Liver (tissue), 9 donors: Measurements from ENCODE around the gene SPRR4. TPM values are rescaled to one million over a fixed set of nuclear protein-coding genes. Genes with fewer than 3 reads are reported as not detected.
"Not testable (repeated sequence)": the region's sequence is repeated elsewhere in the genome, so short reads cannot be mapped to it uniquely, and the experiment has no call there.

ENCODE experiments used
- DNase-seq: peaks from one replicate; pipeline ENCODE4 v3.0.0-alpha.2; 2017; ENCODE audit warnings: low spot score
- H3K27ac ChIP-seq, 2 donors: one replicate each; pipeline ENCODE4 v1.7.0; 2013; ENCODE audit warnings: inconsistent platforms in 2 of 2, low read length in 2 of 2, control low read depth in 1 of 2, low read depth in 1 of 2, mild to moderate bottlenecking in 1 of 2
- H3K27me3 ChIP-seq, 4 donors: one replicate each; pipeline versions ENCODE4 v1.6.1 to v1.7.0; 2013; ENCODE audit warnings: low read length in 3 of 4, inconsistent platforms in 1 of 4, mild to moderate bottlenecking in 1 of 4, moderate library complexity in 1 of 4; ENCODE audit not compliant: control insufficient read depth in 4 of 4, insufficient read depth in 4 of 4
- H3K36me3 ChIP-seq, 4 donors: one replicate each; pipeline versions ENCODE4 v1.6.1 to v1.7.0; 2013; ENCODE audit warnings: low read length in 3 of 4, mild to moderate bottlenecking in 3 of 4, low read depth in 1 of 4, moderate library complexity in 1 of 4; ENCODE audit not compliant: control insufficient read depth in 4 of 4, insufficient read depth in 3 of 4
- H3K4me1 ChIP-seq, 4 donors: one replicate each; pipeline versions ENCODE4 v1.6.1 to v1.7.0; 2013; ENCODE audit warnings: low read length in 3 of 4, mild to moderate bottlenecking in 3 of 4, moderate library complexity in 1 of 4; ENCODE audit not compliant: control insufficient read depth in 4 of 4, insufficient read depth in 4 of 4
- H3K4me3 ChIP-seq, 3 donors: one replicate each; pipeline versions ENCODE4 v1.6.1 to v1.7.0; 2013; ENCODE audit warnings: low read length in 3 of 3, control low read depth in 1 of 3, low read depth in 1 of 3, mild to moderate bottlenecking in 1 of 3
- H3K9ac ChIP-seq, 2 donors: one replicate each; pipeline ENCODE4 v1.7.0; 2013; ENCODE audit warnings: low read length in 2 of 2, mild to moderate bottlenecking in 2 of 2, moderate library complexity in 2 of 2, control low read depth in 1 of 2, low read depth in 1 of 2
- H3K9me3 ChIP-seq, 4 donors: one replicate each; pipeline versions ENCODE4 v1.6.1 to v1.7.0; 2013; ENCODE audit warnings: low read length in 3 of 4; ENCODE audit not compliant: control insufficient read depth in 4 of 4
- EGR1 ChIP-seq, 2 donors: IDR thresholded peaks; 2 replicates each; pipeline ENCODE4 v1.6.1; 2016 to 2018; ENCODE audit warnings: antibody characterized with exemption in 2 of 2, low read depth in 2 of 2
- FOXA1 ChIP-seq: IDR thresholded peaks from 2 replicates; pipeline ENCODE4 v1.6.1; 2016; ENCODE audit warnings: antibody characterized with exemption
- FOXA2 ChIP-seq: IDR thresholded peaks from 2 replicates; pipeline ENCODE4 v1.6.1; 2016; ENCODE audit warnings: antibody characterized with exemption
- GABPA ChIP-seq, 2 donors: IDR thresholded peaks in 1 of 2; conservative IDR thresholded peaks in 1 of 2; 2 replicates each; pipeline ENCODE4 v1.6.1; 2016; ENCODE audit warnings: antibody characterized with exemption in 2 of 2, mild to moderate bottlenecking in 1 of 2, moderate library complexity in 1 of 2
- HNF4A ChIP-seq, 2 donors: conservative IDR thresholded peaks; 2 replicates each; pipeline ENCODE4 v1.6.1; 2016; ENCODE audit warnings: antibody characterized with exemption in 2 of 2, mild to moderate bottlenecking in 2 of 2
- HNF4G ChIP-seq: IDR thresholded peaks from 2 replicates; pipeline ENCODE4 v1.6.1; 2016; ENCODE audit warnings: antibody characterized with exemption
- JUND ChIP-seq, 2 donors: IDR thresholded peaks; 2 replicates each; pipeline ENCODE4 v1.6.1; 2016; ENCODE audit warnings: antibody characterized with exemption in 2 of 2
- NR2F2 ChIP-seq: IDR thresholded peaks from 2 replicates; pipeline ENCODE4 v1.6.1; 2016; ENCODE audit warnings: antibody characterized with exemption
- RAD21 ChIP-seq, 2 donors: IDR thresholded peaks; 2 replicates each; pipeline ENCODE4 v1.6.1; 2016; ENCODE audit warnings: antibody characterized with exemption in 2 of 2, mild to moderate bottlenecking in 2 of 2
- RXRA ChIP-seq, 2 donors: IDR thresholded peaks; 2 replicates each; pipeline ENCODE4 v1.6.1; 2017 to 2018; ENCODE audit warnings: antibody characterized with exemption in 2 of 2, mild to moderate bottlenecking in 1 of 2
- SP1 ChIP-seq: IDR thresholded peaks from 2 replicates; pipeline ENCODE4 v1.6.1; 2018; ENCODE audit warnings: antibody characterized with exemption, mild to moderate bottlenecking
- TAF1 ChIP-seq: conservative IDR thresholded peaks from 2 replicates; pipeline ENCODE4 v1.6.1; 2016; ENCODE audit warnings: antibody characterized with exemption, mild to moderate bottlenecking
- YY1 ChIP-seq: IDR thresholded peaks from 2 replicates; pipeline ENCODE4 v1.6.1; 2016; ENCODE audit warnings: antibody characterized with exemption, mild to moderate bottlenecking
- ZBTB33 ChIP-seq: IDR thresholded peaks from 2 replicates; pipeline ENCODE4 v1.6.1; 2016; ENCODE audit warnings: antibody characterized with exemption
- WGBS: extraction: QIAGEN DNeasy Blood & Tissue Kit; methylation state at CpG from one replicate; pipeline ENCODE4 v1.1.7; 2013; 5-methylcytosine and 5-hydroxymethylcytosine counted together
- polyA plus RNA-seq, 2 donors: library from polyadenylated mRNA; stranded (reverse) in 1 of 2; unstranded in 1 of 2; fragments of 200-250 nt in 1 of 2; fragments of >200 nt in 1 of 2; fragmentation: Nextera tagmentation in 1 of 2; extraction: Ambion mirVana in 1 of 2; gene quantifications; one replicate each; pipeline versions ENCODE4 v1.2.1 to v1.2.3, GENCODE V29; 2013 to 2015
- total RNA-seq, 2 donors: library from RNA; depleted of rRNA; stranded (reverse); fragments of >200 nt; gene quantifications; one replicate each; pipeline ENCODE4 v1.2.3, GENCODE V29; 2014
- TF ChIP-seq, protein P1 (sequence below): IDR thresholded peaks from 2 replicates; pipeline ENCODE4 v1.6.1; 2016; ENCODE audit warnings: antibody characterized with exemption, mild to moderate bottlenecking
- TF ChIP-seq, protein P2 (sequence below): IDR thresholded peaks from 2 replicates; pipeline ENCODE4 v1.6.1; 2016; ENCODE audit warnings: antibody characterized with exemption
- TF ChIP-seq, protein P3 (sequence below): fragments of 150-350 bp; IDR thresholded peaks from 2 replicates; pipeline ENCODE4 v1.5.1; 2017; ENCODE audit warnings: improper control_type of control experiment, low read depth, low read length; ENCODE audit not compliant: missing input control
- TF ChIP-seq, protein P4 (sequence below): IDR thresholded peaks from 2 replicates; pipeline ENCODE4 v1.6.1; 2016; ENCODE audit warnings: antibody characterized with exemption
- donor health status: healthy.
- donor health status: healthy.
- donor health status: healthy.
- donor health status: healthy.
- donor health status: healthy.

SPRR4 gene
- total and polyA plus RNA-seq, 4 donors = not detected

GRCh38 chr1:153001382-153001781 is 30.9 kb downstream of the SPRR4 start, which contains the start of gene SPRR3:
Gene SPRR3 (plus strand): TSS chr1:153001749. CDS start chr1:153003021, 1,272 bp downstream.
- TF ChIP-seq JUND (IDR thresholded peaks at IDR 0.05) = no peak
- TF ChIP-seq, protein P1, sequence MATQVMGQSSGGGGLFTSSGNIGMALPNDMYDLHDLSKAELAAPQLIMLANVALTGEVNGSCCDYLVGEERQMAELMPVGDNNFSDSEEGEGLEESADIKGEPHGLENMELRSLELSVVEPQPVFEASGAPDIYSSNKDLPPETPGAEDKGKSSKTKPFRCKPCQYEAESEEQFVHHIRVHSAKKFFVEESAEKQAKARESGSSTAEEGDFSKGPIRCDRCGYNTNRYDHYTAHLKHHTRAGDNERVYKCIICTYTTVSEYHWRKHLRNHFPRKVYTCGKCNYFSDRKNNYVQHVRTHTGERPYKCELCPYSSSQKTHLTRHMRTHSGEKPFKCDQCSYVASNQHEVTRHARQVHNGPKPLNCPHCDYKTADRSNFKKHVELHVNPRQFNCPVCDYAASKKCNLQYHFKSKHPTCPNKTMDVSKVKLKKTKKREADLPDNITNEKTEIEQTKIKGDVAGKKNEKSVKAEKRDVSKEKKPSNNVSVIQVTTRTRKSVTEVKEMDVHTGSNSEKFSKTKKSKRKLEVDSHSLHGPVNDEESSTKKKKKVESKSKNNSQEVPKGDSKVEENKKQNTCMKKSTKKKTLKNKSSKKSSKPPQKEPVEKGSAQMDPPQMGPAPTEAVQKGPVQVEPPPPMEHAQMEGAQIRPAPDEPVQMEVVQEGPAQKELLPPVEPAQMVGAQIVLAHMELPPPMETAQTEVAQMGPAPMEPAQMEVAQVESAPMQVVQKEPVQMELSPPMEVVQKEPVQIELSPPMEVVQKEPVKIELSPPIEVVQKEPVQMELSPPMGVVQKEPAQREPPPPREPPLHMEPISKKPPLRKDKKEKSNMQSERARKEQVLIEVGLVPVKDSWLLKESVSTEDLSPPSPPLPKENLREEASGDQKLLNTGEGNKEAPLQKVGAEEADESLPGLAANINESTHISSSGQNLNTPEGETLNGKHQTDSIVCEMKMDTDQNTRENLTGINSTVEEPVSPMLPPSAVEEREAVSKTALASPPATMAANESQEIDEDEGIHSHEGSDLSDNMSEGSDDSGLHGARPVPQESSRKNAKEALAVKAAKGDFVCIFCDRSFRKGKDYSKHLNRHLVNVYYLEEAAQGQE = no peak
- TF ChIP-seq, protein P2, sequence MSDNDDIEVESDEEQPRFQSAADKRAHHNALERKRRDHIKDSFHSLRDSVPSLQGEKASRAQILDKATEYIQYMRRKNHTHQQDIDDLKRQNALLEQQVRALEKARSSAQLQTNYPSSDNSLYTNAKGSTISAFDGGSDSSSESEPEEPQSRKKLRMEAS = no peak
- no peak for TF ChIP-seq YY1
- TF ChIP-seq FOXA2 = no peak
- TF ChIP-seq TAF1 = no peak
- no peak for TF ChIP-seq ZBTB33
- TF ChIP-seq GABPA (IDR thresholded peaks at IDR 0.05 in 1 of 2, conservative IDR thresholded peaks at IDR 0.05 in 1 of 2) = no peak
- TF ChIP-seq, protein P3, sequence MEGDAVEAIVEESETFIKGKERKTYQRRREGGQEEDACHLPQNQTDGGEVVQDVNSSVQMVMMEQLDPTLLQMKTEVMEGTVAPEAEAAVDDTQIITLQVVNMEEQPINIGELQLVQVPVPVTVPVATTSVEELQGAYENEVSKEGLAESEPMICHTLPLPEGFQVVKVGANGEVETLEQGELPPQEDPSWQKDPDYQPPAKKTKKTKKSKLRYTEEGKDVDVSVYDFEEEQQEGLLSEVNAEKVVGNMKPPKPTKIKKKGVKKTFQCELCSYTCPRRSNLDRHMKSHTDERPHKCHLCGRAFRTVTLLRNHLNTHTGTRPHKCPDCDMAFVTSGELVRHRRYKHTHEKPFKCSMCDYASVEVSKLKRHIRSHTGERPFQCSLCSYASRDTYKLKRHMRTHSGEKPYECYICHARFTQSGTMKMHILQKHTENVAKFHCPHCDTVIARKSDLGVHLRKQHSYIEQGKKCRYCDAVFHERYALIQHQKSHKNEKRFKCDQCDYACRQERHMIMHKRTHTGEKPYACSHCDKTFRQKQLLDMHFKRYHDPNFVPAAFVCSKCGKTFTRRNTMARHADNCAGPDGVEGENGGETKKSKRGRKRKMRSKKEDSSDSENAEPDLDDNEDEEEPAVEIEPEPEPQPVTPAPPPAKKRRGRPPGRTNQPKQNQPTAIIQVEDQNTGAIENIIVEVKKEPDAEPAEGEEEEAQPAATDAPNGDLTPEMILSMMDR = no peak
- no peak for TF ChIP-seq RXRA (IDR thresholded peaks at IDR 0.05)
- TF ChIP-seq SP1 = no peak
- no peak for TF ChIP-seq HNF4G
- TF ChIP-seq, protein P4, sequence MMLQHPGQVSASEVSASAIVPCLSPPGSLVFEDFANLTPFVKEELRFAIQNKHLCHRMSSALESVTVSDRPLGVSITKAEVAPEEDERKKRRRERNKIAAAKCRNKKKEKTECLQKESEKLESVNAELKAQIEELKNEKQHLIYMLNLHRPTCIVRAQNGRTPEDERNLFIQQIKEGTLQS = no peak
- TF ChIP-seq HNF4A (conservative IDR thresholded peaks at IDR 0.05) = no peak
- TF ChIP-seq FOXA1 = no peak
- no peak for TF ChIP-seq RAD21 (IDR thresholded peaks at IDR 0.05)
- no peak for TF ChIP-seq EGR1 (IDR thresholded peaks at IDR 0.05; ENCODE audit: low read depth in 2 of 2)
- TF ChIP-seq NR2F2 = no peak
- no peaks in the 10 kb centered on the region for H3K9me3 ChIP-seq
- H3K4me3 ChIP-seq = no peak within 1 kb of the TSS
- no peak for DNase-seq
- no peaks in the 10 kb centered on the region for H3K27me3 ChIP-seq
- H3K27ac ChIP-seq = no peak within 1 kb of the TSS
- no peaks in the 10 kb centered on the region for H3K4me1 ChIP-seq
- no peaks in the 10 kb centered on the region for H3K36me3 ChIP-seq
- WGBS = 75% methylated on average over 2 of the region's 2 CpGs
- no peak within 1 kb of the TSS for H3K9ac ChIP-seq

- H3K4me3 ChIP-seq, H3K9ac ChIP-seq, H3K27me3 ChIP-seq, H3K4me1 ChIP-seq, DNase-seq, H3K36me3 ChIP-seq, H3K9me3 ChIP-seq, H3K27ac ChIP-seq: not testable (repeated sequence)
- WGBS = 74% methylated on average over 8 of the region's 8 CpGs
Observed at GRCh38 chr1:153011235-153011758, 40.8 kb downstream of the SPRR4 start.

- not testable (repeated sequence) for H3K4me3 ChIP-seq, H3K9ac ChIP-seq, DNase-seq, H3K9me3 ChIP-seq, H3K27ac ChIP-seq, H3K4me1 ChIP-seq, H3K36me3 ChIP-seq, H3K27me3 ChIP-seq
- WGBS = 26% methylated on average over 2 of the region's 2 CpGs
Observed at GRCh38 chr1:153021829-153022228, 51.4 kb downstream of the SPRR4 start.
